Liver (tissue), 9 donors: Measurements from ENCODE around the gene GSK3B. TPM values are rescaled to one million over a fixed set of nuclear protein-coding genes. Genes with fewer than 3 reads are reported as not detected.

ENCODE experiments used
- DNase-seq: peaks from one replicate; pipeline ENCODE4 v3.0.0-alpha.2; 2017; ENCODE audit warnings: low spot score
- H3K27ac ChIP-seq, 2 donors: one replicate each; pipeline ENCODE4 v1.7.0; 2013; ENCODE audit warnings: inconsistent platforms in 2 of 2, low read length in 2 of 2, control low read depth in 1 of 2, low read depth in 1 of 2, mild to moderate bottlenecking in 1 of 2
- H3K27me3 ChIP-seq, 4 donors: one replicate each; pipeline versions ENCODE4 v1.6.1 to v1.7.0; 2013; ENCODE audit warnings: low read length in 3 of 4, inconsistent platforms in 1 of 4, mild to moderate bottlenecking in 1 of 4, moderate library complexity in 1 of 4; ENCODE audit not compliant: control insufficient read depth in 4 of 4, insufficient read depth in 4 of 4
- H3K36me3 ChIP-seq, 4 donors: one replicate each; pipeline versions ENCODE4 v1.6.1 to v1.7.0; 2013; ENCODE audit warnings: low read length in 3 of 4, mild to moderate bottlenecking in 3 of 4, low read depth in 1 of 4, moderate library complexity in 1 of 4; ENCODE audit not compliant: control insufficient read depth in 4 of 4, insufficient read depth in 3 of 4
- H3K4me1 ChIP-seq, 4 donors: one replicate each; pipeline versions ENCODE4 v1.6.1 to v1.7.0; 2013; ENCODE audit warnings: low read length in 3 of 4, mild to moderate bottlenecking in 3 of 4, moderate library complexity in 1 of 4; ENCODE audit not compliant: control insufficient read depth in 4 of 4, insufficient read depth in 4 of 4
- H3K4me3 ChIP-seq, 3 donors: one replicate each; pipeline versions ENCODE4 v1.6.1 to v1.7.0; 2013; ENCODE audit warnings: low read length in 3 of 3, control low read depth in 1 of 3, low read depth in 1 of 3, mild to moderate bottlenecking in 1 of 3
- H3K9ac ChIP-seq, 2 donors: one replicate each; pipeline ENCODE4 v1.7.0; 2013; ENCODE audit warnings: low read length in 2 of 2, mild to moderate bottlenecking in 2 of 2, moderate library complexity in 2 of 2, control low read depth in 1 of 2, low read depth in 1 of 2
- H3K9me3 ChIP-seq, 4 donors: one replicate each; pipeline versions ENCODE4 v1.6.1 to v1.7.0; 2013; ENCODE audit warnings: low read length in 3 of 4; ENCODE audit not compliant: control insufficient read depth in 4 of 4
- CTCF ChIP-seq: fragments of 150-350 bp; IDR thresholded peaks from 2 replicates; pipeline ENCODE4 v1.5.1; 2017; ENCODE audit warnings: improper control_type of control experiment, low read depth, low read length; ENCODE audit not compliant: missing input control
- EGR1 ChIP-seq, 2 donors: IDR thresholded peaks; 2 replicates each; pipeline ENCODE4 v1.6.1; 2016 to 2018; ENCODE audit warnings: antibody characterized with exemption in 2 of 2, low read depth in 2 of 2
- FOXA1 ChIP-seq: IDR thresholded peaks from 2 replicates; pipeline ENCODE4 v1.6.1; 2016; ENCODE audit warnings: antibody characterized with exemption
- FOXA2 ChIP-seq: IDR thresholded peaks from 2 replicates; pipeline ENCODE4 v1.6.1; 2016; ENCODE audit warnings: antibody characterized with exemption
- GABPA ChIP-seq, 2 donors: IDR thresholded peaks in 1 of 2; conservative IDR thresholded peaks in 1 of 2; 2 replicates each; pipeline ENCODE4 v1.6.1; 2016; ENCODE audit warnings: antibody characterized with exemption in 2 of 2, mild to moderate bottlenecking in 1 of 2, moderate library complexity in 1 of 2
- HNF4A ChIP-seq, 2 donors: conservative IDR thresholded peaks; 2 replicates each; pipeline ENCODE4 v1.6.1; 2016; ENCODE audit warnings: antibody characterized with exemption in 2 of 2, mild to moderate bottlenecking in 2 of 2
- HNF4G ChIP-seq: IDR thresholded peaks from 2 replicates; pipeline ENCODE4 v1.6.1; 2016; ENCODE audit warnings: antibody characterized with exemption
- JUND ChIP-seq, 2 donors: IDR thresholded peaks; 2 replicates each; pipeline ENCODE4 v1.6.1; 2016; ENCODE audit warnings: antibody characterized with exemption in 2 of 2
- NR2F2 ChIP-seq: IDR thresholded peaks from 2 replicates; pipeline ENCODE4 v1.6.1; 2016; ENCODE audit warnings: antibody characterized with exemption
- RAD21 ChIP-seq, 2 donors: IDR thresholded peaks; 2 replicates each; pipeline ENCODE4 v1.6.1; 2016; ENCODE audit warnings: antibody characterized with exemption in 2 of 2, mild to moderate bottlenecking in 2 of 2
- SP1 ChIP-seq: IDR thresholded peaks from 2 replicates; pipeline ENCODE4 v1.6.1; 2018; ENCODE audit warnings: antibody characterized with exemption, mild to moderate bottlenecking
- TAF1 ChIP-seq: conservative IDR thresholded peaks from 2 replicates; pipeline ENCODE4 v1.6.1; 2016; ENCODE audit warnings: antibody characterized with exemption, mild to moderate bottlenecking
- YY1 ChIP-seq: IDR thresholded peaks from 2 replicates; pipeline ENCODE4 v1.6.1; 2016; ENCODE audit warnings: antibody characterized with exemption, mild to moderate bottlenecking
- WGBS: extraction: QIAGEN DNeasy Blood & Tissue Kit; methylation state at CpG from one replicate; pipeline ENCODE4 v1.1.7; 2013; 5-methylcytosine and 5-hydroxymethylcytosine counted together
- polyA plus RNA-seq, 2 donors: library from polyadenylated mRNA; stranded (reverse) in 1 of 2; unstranded in 1 of 2; fragments of 200-250 nt in 1 of 2; fragments of >200 nt in 1 of 2; fragmentation: Nextera tagmentation in 1 of 2; extraction: Ambion mirVana in 1 of 2; gene quantifications; one replicate each; pipeline versions ENCODE4 v1.2.1 to v1.2.3, GENCODE V29; 2013 to 2015
- total RNA-seq, 2 donors: library from RNA; depleted of rRNA; stranded (reverse); fragments of >200 nt; gene quantifications; one replicate each; pipeline ENCODE4 v1.2.3, GENCODE V29; 2014
- TF ChIP-seq, protein P1 (sequence below): IDR thresholded peaks from 2 replicates; pipeline ENCODE4 v1.6.1; 2016; ENCODE audit warnings: antibody characterized with exemption
- TF ChIP-seq, protein P2 (sequence below): IDR thresholded peaks from 2 replicates; pipeline ENCODE4 v1.6.1; 2016; ENCODE audit warnings: antibody characterized with exemption, mild to moderate bottlenecking
- TF ChIP-seq, protein P3 (sequence below): IDR thresholded peaks from 2 replicates; pipeline ENCODE4 v1.6.1; 2016; ENCODE audit warnings: antibody characterized with exemption
- donor health status: healthy.
- donor health status: healthy.
- donor health status: healthy.
- donor health status: healthy.
- donor health status: healthy.

GSK3B gene
- total and polyA plus RNA-seq, 4 donors = 10.5 to 20.8 (median 18.5) TPM

- no peaks in the 10 kb centered on the region for H3K36me3 ChIP-seq
- peaks cover 0 to 11% (median 7%) of the 10 kb centered on the region in 4 donors for H3K4me1 ChIP-seq
- no peak overlapping the region for H3K9ac ChIP-seq
- WGBS = 97% methylated on average over 3 of the region's 3 CpGs
- H3K27ac ChIP-seq = no peak overlapping the region
- no peaks in the 10 kb centered on the region for H3K9me3 ChIP-seq
- DNase-seq = no peak
- TF ChIP-seq HNF4A (conservative IDR thresholded peaks at IDR 0.05) (no peak), FOXA2 (no peak), GABPA (IDR thresholded peaks at IDR 0.05 in 1 of 2, conservative IDR thresholded peaks at IDR 0.05 in 1 of 2) (no peak), RAD21 (IDR thresholded peaks at IDR 0.05) (peak in 1 of 2 donors; percentile 49), SP1 (no peak), YY1 (no peak)
- TF ChIP-seq, protein P1, sequence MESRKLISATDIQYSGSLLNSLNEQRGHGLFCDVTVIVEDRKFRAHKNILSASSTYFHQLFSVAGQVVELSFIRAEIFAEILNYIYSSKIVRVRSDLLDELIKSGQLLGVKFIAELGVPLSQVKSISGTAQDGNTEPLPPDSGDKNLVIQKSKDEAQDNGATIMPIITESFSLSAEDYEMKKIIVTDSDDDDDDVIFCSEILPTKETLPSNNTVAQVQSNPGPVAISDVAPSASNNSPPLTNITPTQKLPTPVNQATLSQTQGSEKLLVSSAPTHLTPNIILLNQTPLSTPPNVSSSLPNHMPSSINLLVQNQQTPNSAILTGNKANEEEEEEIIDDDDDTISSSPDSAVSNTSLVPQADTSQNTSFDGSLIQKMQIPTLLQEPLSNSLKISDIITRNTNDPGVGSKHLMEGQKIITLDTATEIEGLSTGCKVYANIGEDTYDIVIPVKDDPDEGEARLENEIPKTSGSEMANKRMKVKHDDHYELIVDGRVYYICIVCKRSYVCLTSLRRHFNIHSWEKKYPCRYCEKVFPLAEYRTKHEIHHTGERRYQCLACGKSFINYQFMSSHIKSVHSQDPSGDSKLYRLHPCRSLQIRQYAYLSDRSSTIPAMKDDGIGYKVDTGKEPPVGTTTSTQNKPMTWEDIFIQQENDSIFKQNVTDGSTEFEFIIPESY = no peak
- no peaks in the 10 kb centered on the region for H3K27me3 ChIP-seq
- no peak overlapping the region for H3K4me3 ChIP-seq
Observed at GRCh38 chr3:119831022-119831421, 263.2 kb downstream of the GSK3B start.

- DNase-seq = no peak
- Histone ChIP-seq H3K9ac (no peak overlapping the region), H3K4me1 (peaks cover 0 to 20% (median 11%) of the 10 kb centered on the region in 4 donors), H3K4me3 (no peak overlapping the region), H3K9me3 (no peaks in the 10 kb centered on the region), H3K27me3 (no peaks in the 10 kb centered on the region), H3K27ac (no peak overlapping the region), H3K36me3 (no peaks in the 10 kb centered on the region)
- TF ChIP-seq YY1 = no peak
- no peak for TF ChIP-seq GABPA (IDR thresholded peaks at IDR 0.05 in 1 of 2, conservative IDR thresholded peaks at IDR 0.05 in 1 of 2)
- TF ChIP-seq NR2F2 = no peak
- TF ChIP-seq HNF4A (conservative IDR thresholded peaks at IDR 0.05) = no peak
- no peak for TF ChIP-seq EGR1 (IDR thresholded peaks at IDR 0.05; ENCODE audit: low read depth in 2 of 2)
- TF ChIP-seq, protein P2, sequence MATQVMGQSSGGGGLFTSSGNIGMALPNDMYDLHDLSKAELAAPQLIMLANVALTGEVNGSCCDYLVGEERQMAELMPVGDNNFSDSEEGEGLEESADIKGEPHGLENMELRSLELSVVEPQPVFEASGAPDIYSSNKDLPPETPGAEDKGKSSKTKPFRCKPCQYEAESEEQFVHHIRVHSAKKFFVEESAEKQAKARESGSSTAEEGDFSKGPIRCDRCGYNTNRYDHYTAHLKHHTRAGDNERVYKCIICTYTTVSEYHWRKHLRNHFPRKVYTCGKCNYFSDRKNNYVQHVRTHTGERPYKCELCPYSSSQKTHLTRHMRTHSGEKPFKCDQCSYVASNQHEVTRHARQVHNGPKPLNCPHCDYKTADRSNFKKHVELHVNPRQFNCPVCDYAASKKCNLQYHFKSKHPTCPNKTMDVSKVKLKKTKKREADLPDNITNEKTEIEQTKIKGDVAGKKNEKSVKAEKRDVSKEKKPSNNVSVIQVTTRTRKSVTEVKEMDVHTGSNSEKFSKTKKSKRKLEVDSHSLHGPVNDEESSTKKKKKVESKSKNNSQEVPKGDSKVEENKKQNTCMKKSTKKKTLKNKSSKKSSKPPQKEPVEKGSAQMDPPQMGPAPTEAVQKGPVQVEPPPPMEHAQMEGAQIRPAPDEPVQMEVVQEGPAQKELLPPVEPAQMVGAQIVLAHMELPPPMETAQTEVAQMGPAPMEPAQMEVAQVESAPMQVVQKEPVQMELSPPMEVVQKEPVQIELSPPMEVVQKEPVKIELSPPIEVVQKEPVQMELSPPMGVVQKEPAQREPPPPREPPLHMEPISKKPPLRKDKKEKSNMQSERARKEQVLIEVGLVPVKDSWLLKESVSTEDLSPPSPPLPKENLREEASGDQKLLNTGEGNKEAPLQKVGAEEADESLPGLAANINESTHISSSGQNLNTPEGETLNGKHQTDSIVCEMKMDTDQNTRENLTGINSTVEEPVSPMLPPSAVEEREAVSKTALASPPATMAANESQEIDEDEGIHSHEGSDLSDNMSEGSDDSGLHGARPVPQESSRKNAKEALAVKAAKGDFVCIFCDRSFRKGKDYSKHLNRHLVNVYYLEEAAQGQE = no peak
- 86% methylated on average over 2 of the region's 2 CpGs for WGBS
Observed at GRCh38 chr3:119829420-119829819, 264.8 kb downstream of the GSK3B start.

GRCh38 chr3:119826711-119827608, 267.3 kb downstream of the GSK3B start:
- no peaks in the 10 kb centered on the region for H3K36me3 ChIP-seq
- no peak overlapping the region for H3K27ac ChIP-seq
- no peak for DNase-seq
- no peak overlapping the region for H3K4me3 ChIP-seq
- H3K4me1 ChIP-seq = peaks cover 0 to 20% (median 11%) of the 10 kb centered on the region in 4 donors
- H3K9me3 ChIP-seq = no peaks in the 10 kb centered on the region
- TF ChIP-seq SP1 (no peak), HNF4A (conservative IDR thresholded peaks at IDR 0.05) (no peak), FOXA1 (no peak), GABPA (IDR thresholded peaks at IDR 0.05 in 1 of 2, conservative IDR thresholded peaks at IDR 0.05 in 1 of 2) (no peak), YY1 (no peak), RAD21 (IDR thresholded peaks at IDR 0.05) (no peak), HNF4G (no peak), CTCF (no peak), EGR1 (IDR thresholded peaks at IDR 0.05; ENCODE audit: low read depth in 2 of 2) (no peak), JUND (IDR thresholded peaks at IDR 0.05) (no peak), TAF1 (no peak)
- TF ChIP-seq, protein P1 = no peak
- TF ChIP-seq, protein P3, sequence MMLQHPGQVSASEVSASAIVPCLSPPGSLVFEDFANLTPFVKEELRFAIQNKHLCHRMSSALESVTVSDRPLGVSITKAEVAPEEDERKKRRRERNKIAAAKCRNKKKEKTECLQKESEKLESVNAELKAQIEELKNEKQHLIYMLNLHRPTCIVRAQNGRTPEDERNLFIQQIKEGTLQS = no peak
- no peaks in the 10 kb centered on the region for H3K27me3 ChIP-seq
- WGBS = 83% methylated on average over 7 of the region's 7 CpGs
- H3K9ac ChIP-seq = no peak overlapping the region
